GM18511 (cell line): ENCODE measurements around the gene ABCE1.

Source experiments
- ATAC-seq: cut with Tn5 transposase; IDR thresholded peaks from one replicate; pipeline ENCODE4 v1.9.1; 2021; ENCODE audit warnings: mild to moderate bottlenecking, moderate library complexity; ENCODE audit not compliant: unreplicated experiment

Gene ABCE1

DNA sequence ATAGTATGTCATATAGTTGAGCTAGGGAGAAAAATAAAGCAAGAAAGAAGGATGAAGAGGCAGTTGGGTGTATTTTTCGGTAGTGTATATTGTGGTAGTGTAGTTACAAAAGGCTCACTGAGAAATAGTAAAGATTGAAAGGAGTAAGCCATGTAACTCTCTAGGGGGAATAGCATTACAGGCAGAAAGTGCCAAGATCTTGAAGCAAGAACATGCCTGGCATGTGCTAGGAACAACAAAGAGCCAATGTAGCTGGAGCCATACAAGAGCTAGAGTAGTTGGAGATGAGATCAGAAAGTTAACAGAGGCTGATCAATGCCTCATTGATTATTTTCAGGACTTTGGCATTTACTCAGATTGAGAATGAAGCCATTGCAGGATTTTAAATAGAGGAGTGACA is 3.0 kb downstream of the ABCE1 start:
- no peak for ATAC-seq

GRCh38 chr4:145102619-145103018 is 4.5 kb downstream of the ABCE1 start:
- no peak for ATAC-seq

DNA sequence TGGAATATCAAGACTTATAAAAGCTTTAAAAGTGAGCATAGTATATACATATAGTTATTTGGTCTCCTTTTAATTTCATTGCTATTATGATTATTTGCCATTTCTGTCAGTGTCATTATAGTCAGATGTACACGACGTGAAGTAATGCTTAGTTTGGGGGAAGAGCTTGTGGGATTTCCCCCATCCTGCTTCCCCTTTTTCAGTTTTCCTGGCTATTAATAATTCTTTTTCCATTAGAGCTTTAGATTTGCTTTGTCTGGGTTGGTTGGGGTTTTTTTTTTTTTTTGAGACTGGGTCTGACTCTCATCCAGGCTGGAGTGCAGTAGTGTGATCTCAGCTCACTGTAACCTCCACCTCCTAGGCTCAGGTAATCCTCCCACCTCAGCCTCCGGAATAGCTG is 5.4 kb downstream of the ABCE1 start:
- no peak for ATAC-seq

DNA sequence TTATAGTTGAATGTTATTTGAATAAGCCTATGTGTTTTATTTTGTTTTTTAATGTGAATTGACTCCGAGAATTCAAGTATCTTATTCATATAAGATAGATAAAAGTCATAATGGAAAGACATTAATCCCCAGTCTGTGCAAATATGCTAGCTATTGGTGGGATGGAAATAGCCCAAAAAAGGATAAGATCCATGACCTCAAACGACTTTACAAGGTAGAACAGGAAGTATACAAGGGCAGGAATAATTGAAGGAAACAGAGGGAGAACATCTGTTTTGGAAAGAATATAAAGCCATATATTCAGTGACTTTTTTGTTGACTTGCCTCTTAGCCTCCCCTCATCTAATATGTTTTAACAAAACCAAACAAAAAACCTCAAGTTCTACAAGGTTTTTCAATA is 9.0 kb downstream of the ABCE1 start:
- no peak for ATAC-seq

GRCh38 chr4:145108128-145108527 is 10.0 kb downstream of the ABCE1 start:
- ATAC-seq: no peak

- no peak for ATAC-seq
Measured at GRCh38 chr4:145125396-145125795, 27.3 kb downstream of the ABCE1 start.

GRCh38 chr4:145130130-145130529 is 32.0 kb downstream of the ABCE1 start:
- no peak for ATAC-seq

- no peak for ATAC-seq
Measured at GRCh38 chr4:145130788-145131399, 32.8 kb downstream of the ABCE1 start.

DNA sequence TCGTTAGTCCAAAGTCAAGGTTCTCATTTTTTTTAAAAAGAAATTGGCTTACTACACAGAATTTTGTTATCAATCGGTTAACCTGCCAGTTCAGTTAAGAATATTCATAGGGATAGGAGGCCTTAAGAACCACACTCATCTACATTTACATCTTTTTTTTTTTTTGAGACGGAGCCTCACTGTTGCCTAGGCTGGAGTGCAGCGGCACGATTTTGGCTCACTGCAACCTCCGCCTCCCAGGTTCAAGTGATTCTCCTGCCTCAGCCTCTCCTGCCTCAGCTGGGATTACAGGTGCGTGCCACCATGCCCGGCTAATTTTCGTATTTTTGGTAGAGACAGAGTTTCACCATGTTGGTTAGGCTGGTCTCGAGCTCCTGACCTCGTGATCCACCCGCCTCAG is 33.7 kb downstream of the ABCE1 start:
- no peak for ATAC-seq

- ATAC-seq: peak; percentile 88
Measured at GRCh38 chr4:145132511-145133098, 34.5 kb downstream of the ABCE1 start.

GRCh38 chr4:145136219-145136618 is 38.1 kb downstream of the ABCE1 start:
- ATAC-seq: peak; percentile 49

- ATAC-seq: no peak
Measured at GRCh38 chr4:145148980-145149379, 50.9 kb downstream of the ABCE1 start.

DNA sequence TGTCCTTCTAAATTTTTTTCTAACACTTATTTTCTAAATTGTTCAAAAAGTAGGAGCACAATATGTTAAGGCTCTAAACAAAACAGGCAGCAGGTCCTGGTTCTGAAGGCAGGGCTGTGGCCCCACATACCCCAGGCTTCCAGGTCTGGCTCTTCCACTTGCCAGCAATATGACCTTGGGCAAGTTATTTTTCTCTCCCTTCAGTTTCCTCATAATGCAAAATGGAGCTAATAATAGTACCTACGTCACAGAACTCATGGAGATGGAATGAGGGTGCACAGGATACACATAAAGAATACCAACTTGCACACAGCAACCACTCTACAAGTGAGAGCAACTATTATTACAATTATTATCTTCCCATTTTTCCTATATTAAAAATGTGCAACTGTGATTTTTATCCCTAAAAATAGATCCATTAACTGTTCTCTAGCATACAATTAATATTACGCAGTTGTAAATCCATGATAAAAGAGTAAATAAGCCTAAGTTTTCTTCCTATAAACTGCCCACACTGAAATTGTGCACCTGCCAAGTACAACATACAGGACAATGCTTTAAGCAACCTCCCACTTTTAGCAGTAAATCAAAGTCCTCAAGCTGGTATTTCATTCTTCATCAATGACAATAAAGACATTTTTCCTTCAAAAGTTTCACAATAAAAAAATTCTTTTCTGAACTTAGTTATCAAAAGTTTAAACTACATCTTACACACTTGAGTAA is 55.2 kb downstream of the ABCE1 start:
- ATAC-seq: no peak

GRCh38 chr4:145153904-145154298 is 55.8 kb downstream of the ABCE1 start:
- ATAC-seq: peak; percentile 62

GRCh38 chr4:145154573-145154972 is 56.5 kb downstream of the ABCE1 start:
- ATAC-seq: peak; percentile 78

GRCh38 chr4:145155268-145155870 is 57.3 kb downstream of the ABCE1 start:
- ATAC-seq: no peak

DNA sequence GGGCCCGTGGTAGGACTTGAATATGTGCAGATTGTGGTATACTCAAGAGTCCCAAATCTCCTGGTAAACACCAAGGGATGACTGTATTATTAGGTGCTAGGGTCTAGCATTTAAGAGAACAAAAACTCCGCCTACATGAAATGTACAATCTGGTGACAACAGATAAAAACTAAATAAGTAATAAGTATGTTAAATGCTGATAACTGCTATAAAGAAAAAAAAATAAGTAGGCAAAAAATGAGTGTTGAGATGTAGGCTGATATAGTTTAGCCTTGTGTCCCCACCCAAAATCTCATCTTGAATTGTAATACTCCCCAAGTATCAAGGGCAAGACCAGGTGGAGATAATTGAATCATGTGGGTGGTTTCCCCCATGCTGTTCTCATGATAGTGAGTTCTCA is 58.9 kb downstream of the ABCE1 start:
- ATAC-seq: no peak

DNA sequence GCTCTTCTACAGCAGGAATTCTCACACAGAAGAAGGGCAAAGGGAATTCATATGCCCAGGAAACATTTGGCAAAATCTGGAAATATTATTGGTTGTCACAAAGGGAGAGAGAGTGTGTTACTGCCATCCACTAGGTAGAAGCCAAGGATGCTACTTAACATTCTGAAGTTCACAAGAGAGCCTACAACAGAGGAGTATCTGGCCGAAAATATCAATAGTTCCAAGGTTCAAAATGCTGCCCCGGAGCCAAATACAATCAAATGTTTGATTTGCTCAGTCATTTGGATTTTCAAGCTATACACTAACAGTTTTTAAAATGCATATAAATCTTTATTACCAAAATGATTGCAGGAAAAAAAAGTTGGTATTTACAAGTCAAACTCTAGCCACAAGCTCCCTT is 63.4 kb downstream of the ABCE1 start:
- ATAC-seq: no peak

- ATAC-seq: no peak
Measured at GRCh38 chr4:145167887-145168286, 69.8 kb downstream of the ABCE1 start.

GRCh38 chr4:145168581-145169187 is 70.6 kb downstream of the ABCE1 start:
- ATAC-seq: no peak

GRCh38 chr4:145170223-145170622 is 72.1 kb downstream of the ABCE1 start:
- ATAC-seq: no peak

- ATAC-seq: no peak
Measured at GRCh38 chr4:145171911-145172310, 73.8 kb downstream of the ABCE1 start.
